IMR-90 (cell line): Measurements from ENCODE around the gene OPRL1. TPM values are rescaled to one million over a fixed set of nuclear protein-coding genes. Genes with fewer than 3 reads are reported as not detected.

Experiments
- ATAC-seq: fragments of 200-7000 bp; cut with Tn5 transposase; 2 replicates; pipeline ENCODE4 v1.9.1; 2020; ENCODE audit warnings: low read depth, mild to moderate bottlenecking, moderate library complexity
- BruUV-seq: library from RNA; stranded (reverse); fragments of 400-500 nt; replicated peaks from 2 replicates; lab custom pipeline; 2021; lab: Mats Ljungman, UMichigan
- CTCF ChIA-PET: fragments of 300-600 bp; formaldehyde crosslinking; extraction: SDS; loops from one replicate; lab custom pipeline; 2021; ENCODE audit warnings: antibody characterized with exemption; lab: Yijun Ruan, JAX
- POLR2A ChIA-PET: fragments of 300-600 bp; sonication (Branson Sonifier 250); formaldehyde crosslinking; loops from one replicate; lab custom pipeline; 2022; ENCODE audit warnings: antibody characterized with exemption; ENCODE audit not compliant: unreplicated experiment; lab: Charles Lee
- DNase-seq: peaks from one replicate; pipeline ENCODE4 v3.0.0; 2013
- H2AFZ ChIP-seq: replicated peaks from 2 replicates; pipeline ENCODE3; 2013; ENCODE audit warnings: low read length, mild to moderate bottlenecking; ENCODE audit not compliant: poor library complexity
- H2AK5ac ChIP-seq: 2 replicates; pipeline ENCODE4 v1.6.1; 2013; ENCODE audit warnings: low read depth, low read length, inconsistent platforms
- H2AK9ac ChIP-seq: replicated peaks from 2 replicates; pipeline ENCODE3; 2013; ENCODE audit warnings: mild to moderate bottlenecking, low read depth, low read length, moderate library complexity; ENCODE audit not compliant: poor library complexity
- H2BK120ac ChIP-seq: 2 replicates; pipeline ENCODE4 v1.6.1; 2013; ENCODE audit warnings: low read depth, low read length, inconsistent platforms
- H2BK15ac ChIP-seq: 3 replicates; pipeline ENCODE4 v1.6.1; 2013; ENCODE audit warnings: low read depth, low read length, inconsistent platforms
- H2BK20ac ChIP-seq: 2 replicates; pipeline ENCODE4 v1.6.1; 2013; ENCODE audit warnings: low read depth, mild to moderate bottlenecking, inconsistent platforms, low read length, moderate library complexity
- H2BK5ac ChIP-seq: 2 replicates; pipeline ENCODE4 v1.6.1; 2013; ENCODE audit warnings: mild to moderate bottlenecking, low read depth, low read length, inconsistent platforms; ENCODE audit not compliant: poor library complexity, severe bottlenecking
- H3K14ac ChIP-seq: replicated peaks from 2 replicates; pipeline ENCODE4 v1.6.1; 2013; ENCODE audit warnings: low read depth, low read length, inconsistent platforms
- H3K18ac ChIP-seq: 2 replicates; pipeline ENCODE4 v1.6.1; 2013; ENCODE audit warnings: low read depth, low read length, control low read depth
- H3K23ac ChIP-seq: 2 replicates; pipeline ENCODE4 v1.6.1; 2013; ENCODE audit warnings: low read depth, low read length, inconsistent platforms
- H3K27ac ChIP-seq: 2 replicates; pipeline ENCODE4 v1.5.1; 2013; ENCODE audit warnings: mild to moderate bottlenecking, control low read depth, low read length; ENCODE audit not compliant: insufficient read depth
- H3K27me3 ChIP-seq: 2 replicates; pipeline ENCODE4 v1.6.1; 2013; ENCODE audit warnings: low read length; ENCODE audit not compliant: control insufficient read depth, insufficient read depth
- H3K36me3 ChIP-seq: 2 replicates; pipeline ENCODE4 v1.6.1; 2013; ENCODE audit warnings: low read length, mixed read lengths; ENCODE audit not compliant: control insufficient read depth, insufficient read depth
- H3K4ac ChIP-seq: 2 replicates; pipeline ENCODE4 v1.6.1; 2013; ENCODE audit warnings: low read depth, low read length, inconsistent platforms
- H3K4me1 ChIP-seq: 2 replicates; pipeline ENCODE4 v1.6.1; 2013; ENCODE audit warnings: low read length, mixed read lengths; ENCODE audit not compliant: control insufficient read depth, insufficient read depth
- H3K4me2 ChIP-seq: 2 replicates; pipeline ENCODE4 v1.6.1; 2013; ENCODE audit warnings: low read depth, mild to moderate bottlenecking, control low read depth, low read length, moderate library complexity
- H3K4me3 ChIP-seq: 2 replicates; pipeline ENCODE4 v1.5.1; 2013; ENCODE audit warnings: low read depth, mild to moderate bottlenecking, control low read depth, low read length, moderate library complexity; ENCODE audit not compliant: insufficient read depth
- H3K56ac ChIP-seq: 2 replicates; pipeline ENCODE4 v1.6.1; 2013; ENCODE audit warnings: low read length, inconsistent platforms; ENCODE audit not compliant: insufficient read depth; ENCODE audit errors: extremely low read depth
- H3K79me1 ChIP-seq, 2 experiments: 2 replicates each; pipeline ENCODE4 v1.6.1; 2013; ENCODE audit warnings: low read length in 2 of 2, inconsistent platforms in 1 of 2, low read depth in 1 of 2
- H3K9ac ChIP-seq: 2 replicates; pipeline ENCODE4 v1.6.1; 2013; ENCODE audit warnings: low read depth, low read length, control low read depth
- H3K9me1 ChIP-seq: 2 replicates; pipeline ENCODE4 v1.6.1; 2013; ENCODE audit warnings: low read length, inconsistent platforms; ENCODE audit not compliant: insufficient read depth
- H3K9me3 ChIP-seq: 2 replicates; pipeline ENCODE4 v1.6.1; 2013; ENCODE audit warnings: low read length; ENCODE audit not compliant: control insufficient read depth, insufficient read depth
- H4K20me1 ChIP-seq: 2 replicates; pipeline ENCODE4 v1.6.1; 2013; ENCODE audit warnings: low read length, inconsistent platforms; ENCODE audit not compliant: insufficient read depth
- H4K5ac ChIP-seq: 2 replicates; pipeline ENCODE4 v1.6.1; 2013; ENCODE audit warnings: mild to moderate bottlenecking, low read depth, low read length, control low read depth
- H4K8ac ChIP-seq, 2 experiments: 2 replicates each; pipeline ENCODE4 v1.6.1; 2013; ENCODE audit warnings: low read depth in 2 of 2, low read length in 2 of 2, control low read depth in 1 of 2, inconsistent platforms in 1 of 2
- H4K91ac ChIP-seq: 2 replicates; pipeline ENCODE4 v1.6.1; 2013; ENCODE audit warnings: low read depth, low read length, inconsistent platforms; ENCODE audit not compliant: insufficient read depth
- BHLHE40 ChIP-seq: fragments of 150-350 bp; IDR thresholded peaks from 2 replicates; pipeline ENCODE4 v1.6.1; 2016; ENCODE audit warnings: mild to moderate bottlenecking, low read depth, low read length
- CEBPB ChIP-seq: IDR thresholded peaks from 2 replicates; pipeline ENCODE4 v1.6.1; 2012; ENCODE audit warnings: low read depth, low read length, improper control_type of control experiment
- MAFK ChIP-seq: IDR thresholded peaks from 2 replicates; pipeline ENCODE4 v1.6.1; 2012; ENCODE audit warnings: low read depth, low read length, improper control_type of control experiment
- RAD21 ChIP-seq: IDR thresholded peaks from 2 replicates; pipeline ENCODE4 v1.6.1; 2012; ENCODE audit warnings: low read length, improper control_type of control experiment
- RCOR1 ChIP-seq: IDR thresholded peaks from 2 replicates; pipeline ENCODE4 v1.6.1; 2012; ENCODE audit warnings: mild to moderate bottlenecking, low read length, improper control_type of control experiment; ENCODE audit not compliant: insufficient replicate concordance
- WGBS, 2 experiments: methylation state at CpG; one replicate each; pipeline versions ENCODE4 v1.1.5 to v1.1.7; 2013; ENCODE audit warnings: missing lambda C conversion rate in 2 of 2; ENCODE audit not compliant: insufficient read length in 1 of 2; ENCODE audit errors: extremely low coverage in 2 of 2; 5-methylcytosine and 5-hydroxymethylcytosine counted together
- dilution Hi-C: fragments of 300-500 bp; cut with HindIII; formaldehyde crosslinking; loops from one replicate; pipeline ENCODE4 v1.14.3; 2018; ENCODE audit warnings: low sequenced_read_pairs; ENCODE audit not compliant: unreplicated experiment
- in situ Hi-C: fragments of 300-500 bp; cut with MboI; formaldehyde crosslinking; loops from 3 replicates; pipeline ENCODE4 v1.14.3; 2019; ENCODE audit warnings: low sequenced_read_pairs, inconsistent platforms, mixed read lengths
- intact Hi-C: fragments of 100-400 bp; cut with micrococcal nuclease; formaldehyde crosslinking; loops from 2 replicates; pipeline ENCODE4 v1.10.0; 2022
- polyA plus RNA-seq, 3 experiments: library from polyadenylated mRNA; depleted of rRNA; stranded (reverse); fragments of >200 nt; gene quantifications; 2 replicates each; pipeline ENCODE4 v1.2.3, GENCODE V29; 2012; ENCODE audit warnings: low replicate concordance in 1 of 3
- total RNA-seq: library from RNA; depleted of rRNA; stranded (reverse); fragments of >200 nt; gene quantifications from 2 replicates; pipeline ENCODE4 v1.2.3, GENCODE V29; 2012
- TF ChIP-seq, protein P1 (sequence below): conservative IDR thresholded peaks from 2 replicates; pipeline ENCODE4 v1.5.1; 2012; ENCODE audit warnings: mild to moderate bottlenecking, low read depth, low read length, improper control_type of control experiment
- TF ChIP-seq, protein P2 (sequence below): fragments of 150-350 bp; IDR thresholded peaks from 2 replicates; pipeline ENCODE4 v1.6.1; 2017; ENCODE audit warnings: mild to moderate bottlenecking, antibody characterized with exemption, low read length, low read depth

The OPRL1 gene
- total and polyA plus RNA-seq, 2 of the 4 experiments (the other 2 are of a cell fraction): 0.36 to 1.2 TPM

DNA sequence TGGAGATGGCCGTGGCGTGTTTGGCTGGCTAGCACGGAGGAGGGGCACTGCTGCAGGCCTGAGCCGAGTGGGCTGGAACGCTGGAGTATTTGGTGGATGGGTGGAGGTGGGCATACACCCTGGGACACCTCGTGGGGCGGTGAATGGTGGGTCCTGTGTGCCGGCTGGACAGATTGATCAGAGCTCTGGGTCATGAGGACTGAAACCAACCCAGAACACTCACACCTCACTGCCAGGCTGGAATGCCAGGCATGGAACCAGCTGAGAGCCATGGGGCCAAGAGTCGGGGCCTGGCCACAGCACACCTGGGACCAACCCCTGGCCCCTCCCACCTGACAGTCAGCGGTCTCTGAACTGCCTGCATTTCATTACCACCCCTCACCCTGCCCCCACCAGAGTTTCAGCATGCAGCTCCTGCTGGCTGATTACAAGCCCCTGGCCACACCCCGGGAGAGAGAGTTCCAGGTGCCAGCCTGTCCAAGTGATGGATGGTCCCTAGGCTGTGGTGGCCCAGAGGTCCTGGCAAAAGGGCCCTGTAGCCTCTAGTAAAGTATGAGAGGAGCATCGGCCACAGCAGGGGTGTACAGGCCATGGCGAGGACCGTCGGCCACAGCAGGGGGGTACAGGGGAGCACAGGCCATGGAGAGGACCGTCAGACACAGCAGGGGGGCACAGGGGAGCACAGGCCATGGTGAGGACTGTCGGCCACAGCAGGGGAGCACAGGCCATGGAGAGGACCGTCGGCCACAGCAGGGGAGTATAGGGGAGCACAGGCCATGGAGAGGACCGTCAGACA lies 24.2 kb downstream of the OPRL1 start:
- dilution Hi-C loops (no loop called here), in situ Hi-C loops (no loop called here), intact Hi-C loops (no loop called here)

More for the DNA sequence above, 24.2 kb downstream of the OPRL1 start:
- Histone ChIP-seq H2AFZ (no peak overlapping the region), H3K79me1 (no peaks in the 10 kb centered on the region), H3K4me3 (no peak overlapping the region), H3K4ac (no peak overlapping the region), H3K36me3 (no peaks in the 10 kb centered on the region), H3K18ac (no peak overlapping the region), H3K4me1 (no peaks in the 10 kb centered on the region), H2BK20ac (no peak overlapping the region), H4K5ac (no peak overlapping the region), H3K4me2 (no peak overlapping the region), H3K56ac (no peak overlapping the region), H4K91ac (no peak overlapping the region), H3K14ac (no peak overlapping the region), H3K27me3 (peaks cover 53% of the 10 kb centered on the region), H3K9me3 (no peaks in the 10 kb centered on the region), H3K9me1 (no peaks in the 10 kb centered on the region), H2BK5ac (no peak overlapping the region), H3K27ac (no peak overlapping the region), H2AK9ac (no peak overlapping the region), H3K9ac (no peak overlapping the region), H3K23ac (no peak overlapping the region), H2AK5ac (no peak overlapping the region), H4K20me1 (no peaks in the 10 kb centered on the region), H2BK120ac (no peak overlapping the region), H4K8ac (no peak overlapping the region), H2BK15ac (no peak overlapping the region)
- ATAC-seq (no peak), DNase-seq (no peak)
- 0% methylated on average over 2 of the region's 20 CpGs; no CpG with 5 or more reads in 1 of the 2 experiments for WGBS, 2 experiments
- ChIA-PET CTCF (no interaction called here), POLR2A (no interaction called here)
- TF ChIP-seq CEBPB (no peak), RAD21 (no peak), RCOR1 (no peak), MAFK (no peak), BHLHE40 (no peak)
- TF ChIP-seq, protein P1, sequence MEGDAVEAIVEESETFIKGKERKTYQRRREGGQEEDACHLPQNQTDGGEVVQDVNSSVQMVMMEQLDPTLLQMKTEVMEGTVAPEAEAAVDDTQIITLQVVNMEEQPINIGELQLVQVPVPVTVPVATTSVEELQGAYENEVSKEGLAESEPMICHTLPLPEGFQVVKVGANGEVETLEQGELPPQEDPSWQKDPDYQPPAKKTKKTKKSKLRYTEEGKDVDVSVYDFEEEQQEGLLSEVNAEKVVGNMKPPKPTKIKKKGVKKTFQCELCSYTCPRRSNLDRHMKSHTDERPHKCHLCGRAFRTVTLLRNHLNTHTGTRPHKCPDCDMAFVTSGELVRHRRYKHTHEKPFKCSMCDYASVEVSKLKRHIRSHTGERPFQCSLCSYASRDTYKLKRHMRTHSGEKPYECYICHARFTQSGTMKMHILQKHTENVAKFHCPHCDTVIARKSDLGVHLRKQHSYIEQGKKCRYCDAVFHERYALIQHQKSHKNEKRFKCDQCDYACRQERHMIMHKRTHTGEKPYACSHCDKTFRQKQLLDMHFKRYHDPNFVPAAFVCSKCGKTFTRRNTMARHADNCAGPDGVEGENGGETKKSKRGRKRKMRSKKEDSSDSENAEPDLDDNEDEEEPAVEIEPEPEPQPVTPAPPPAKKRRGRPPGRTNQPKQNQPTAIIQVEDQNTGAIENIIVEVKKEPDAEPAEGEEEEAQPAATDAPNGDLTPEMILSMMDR: no peak
- TF ChIP-seq, protein P2, sequence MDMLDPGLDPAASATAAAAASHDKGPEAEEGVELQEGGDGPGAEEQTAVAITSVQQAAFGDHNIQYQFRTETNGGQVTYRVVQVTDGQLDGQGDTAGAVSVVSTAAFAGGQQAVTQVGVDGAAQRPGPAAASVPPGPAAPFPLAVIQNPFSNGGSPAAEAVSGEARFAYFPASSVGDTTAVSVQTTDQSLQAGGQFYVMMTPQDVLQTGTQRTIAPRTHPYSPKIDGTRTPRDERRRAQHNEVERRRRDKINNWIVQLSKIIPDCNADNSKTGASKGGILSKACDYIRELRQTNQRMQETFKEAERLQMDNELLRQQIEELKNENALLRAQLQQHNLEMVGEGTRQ: no peak
- no TSS peak for BruUV-seq
